HEK293 (cell line): Measurements from ENCODE around the gene NPHP4.

Experiments used
- CTCF ChIA-PET: fragments of 350-600 bp; formaldehyde crosslinking; extraction: SDS; loops from one replicate; lab custom pipeline; 2021; ENCODE audit warnings: antibody characterized with exemption; lab: Yijun Ruan, JAX
- POLR2A ChIA-PET: fragments of 300-600 bp; formaldehyde crosslinking; extraction: SDS; loops from one replicate; lab custom pipeline; 2020; ENCODE audit warnings: antibody characterized with exemption, inconsistent platforms; lab: Yijun Ruan, JAX
- H3K27ac ChIP-seq: fragments of 200-500 bp; sonication (Bioruptor generic); 2 replicates; pipeline ENCODE4 v1.5.1; 2014; ENCODE audit warnings: low read depth, low read length, control low read depth, inconsistent platforms; ENCODE audit errors: extremely low read depth
- H3K36me3 ChIP-seq, 2 experiments: fragments of 200-500 bp in 1 of 2; sonication (Bioruptor generic) in 1 of 2; 1 replicate in 1 of 2; 2 replicates in 1 of 2; pipeline ENCODE4 v1.5.1; 2014 to 2017; ENCODE audit warnings: inconsistent platforms in 2 of 2, low read length in 2 of 2; ENCODE audit not compliant: control insufficient read depth in 2 of 2, insufficient read depth in 1 of 2
- H3K4me1 ChIP-seq: fragments of 200-500 bp; sonication (Bioruptor generic); 2 replicates; pipeline ENCODE4 v1.5.1; 2014; ENCODE audit warnings: mild to moderate bottlenecking, low read length, inconsistent platforms; ENCODE audit not compliant: control insufficient read depth, insufficient read depth
- H3K4me3 ChIP-seq: 2 replicates; pipeline ENCODE4 v1.5.1; 2011; ENCODE audit warnings: low read depth, mild to moderate bottlenecking, control low read depth, low read length, moderate library complexity
- H3K9me3 ChIP-seq: fragments of 200-500 bp; sonication (Bioruptor generic); 2 replicates; pipeline ENCODE4 v1.5.1; 2014; ENCODE audit warnings: low read depth, low read length, inconsistent platforms; ENCODE audit not compliant: control insufficient read depth, insufficient read depth
- ATF2 ChIP-seq: fragments of 450-650 bp; formaldehyde crosslinking; IDR thresholded peaks from 2 replicates; pipeline ENCODE4 v1.5.1; 2016; ENCODE audit warnings: missing biosample characterization, missing genetic modification characterization, low read depth
- BCL6B ChIP-seq: fragments of 450-650 bp; formaldehyde crosslinking; IDR thresholded peaks from 2 replicates; pipeline ENCODE4 v1.5.1; 2017; ENCODE audit warnings: missing biosample characterization, missing genetic modification characterization
- KLF1 ChIP-seq: fragments of 450-650 bp; formaldehyde crosslinking; IDR thresholded peaks from 2 replicates; pipeline ENCODE4 v1.5.1; 2016; ENCODE audit warnings: missing biosample characterization, missing genetic modification characterization
- KLF8 ChIP-seq: fragments of 450-650 bp; formaldehyde crosslinking; IDR thresholded peaks from 2 replicates; pipeline ENCODE4 v1.5.1; 2016; ENCODE audit warnings: missing biosample characterization, missing genetic modification characterization
- MEIS1 ChIP-seq: sonication (generic); formaldehyde crosslinking; IDR thresholded peaks from 2 replicates; pipeline ENCODE4 v1.8.1; 2022; ENCODE audit warnings: missing genetic modification reagents, mild to moderate bottlenecking, borderline replicate concordance
- PRDM10 ChIP-seq: fragments of 450-650 bp; formaldehyde crosslinking; IDR thresholded peaks from 2 replicates; pipeline ENCODE4 v1.5.1; 2016; ENCODE audit warnings: missing biosample characterization, missing genetic modification characterization
- SCRT1 ChIP-seq: fragments of 450-650 bp; formaldehyde crosslinking; IDR thresholded peaks from 2 replicates; pipeline ENCODE4 v1.5.1; 2016; ENCODE audit warnings: missing biosample characterization, missing genetic modification characterization, borderline replicate concordance
- SP7 ChIP-seq: fragments of 450-650 bp; formaldehyde crosslinking; IDR thresholded peaks from 2 replicates; pipeline ENCODE4 v1.5.1; 2016; ENCODE audit warnings: missing biosample characterization, missing genetic modification characterization
- ZBTB1 ChIP-seq: fragments of 450-650 bp; formaldehyde crosslinking; IDR thresholded peaks from 2 replicates; pipeline ENCODE4 v1.5.1; 2016; ENCODE audit warnings: missing biosample characterization, missing genetic modification characterization
- ZFP37 ChIP-seq: fragments of 450-650 bp; formaldehyde crosslinking; IDR thresholded peaks from 2 replicates; pipeline ENCODE4 v1.5.1; 2016; ENCODE audit warnings: missing biosample characterization, missing genetic modification characterization
- ZNF248 ChIP-seq: fragments of 450-650 bp; formaldehyde crosslinking; IDR thresholded peaks from 2 replicates; pipeline ENCODE4 v1.5.1; 2017; ENCODE audit warnings: missing biosample characterization, missing genetic modification characterization
- ZNF37A ChIP-seq: fragments of 450-650 bp; IDR thresholded peaks from 2 replicates; pipeline ENCODE4 v1.5.1; 2018; ENCODE audit warnings: missing biosample characterization, missing genetic modification characterization
- ZNF416 ChIP-seq: fragments of 450-650 bp; formaldehyde crosslinking; IDR thresholded peaks from 2 replicates; pipeline ENCODE4 v1.5.1; 2016; ENCODE audit warnings: missing biosample characterization, missing genetic modification characterization
- ZNF585B ChIP-seq: fragments of 450-650 bp; formaldehyde crosslinking; IDR thresholded peaks from 2 replicates; pipeline ENCODE4 v1.5.1; 2016; ENCODE audit warnings: missing biosample characterization, missing genetic modification characterization
- ZNF624 ChIP-seq: fragments of 450-650 bp; formaldehyde crosslinking; IDR thresholded peaks from 2 replicates; pipeline ENCODE4 v1.5.1; 2017; ENCODE audit warnings: missing biosample characterization, missing genetic modification characterization
- ZNF645 ChIP-seq: fragments of 450-650 bp; formaldehyde crosslinking; IDR thresholded peaks from 2 replicates; pipeline ENCODE4; 2016; ENCODE audit warnings: missing biosample characterization, missing genetic modification characterization
- ZNF660 ChIP-seq: fragments of 450-650 bp; IDR thresholded peaks from 2 replicates; pipeline ENCODE4 v1.5.1; 2018; ENCODE audit warnings: missing biosample characterization, mild to moderate bottlenecking, missing genetic modification characterization
- ZNF843 ChIP-seq: fragments of 450-650 bp; formaldehyde crosslinking; IDR thresholded peaks from 2 replicates; pipeline ENCODE4 v1.5.1; 2016; ENCODE audit warnings: missing biosample characterization, missing genetic modification characterization
- ZSCAN23 ChIP-seq: fragments of 450-650 bp; formaldehyde crosslinking; IDR thresholded peaks from 2 replicates; pipeline ENCODE4 v1.5.1; 2016; ENCODE audit warnings: missing biosample characterization, missing genetic modification characterization
- ZSCAN30 ChIP-seq: fragments of 450-650 bp; IDR thresholded peaks from 2 replicates; pipeline ENCODE4 v1.5.1; 2018; ENCODE audit warnings: missing biosample characterization, mild to moderate bottlenecking, missing genetic modification characterization, moderate library complexity
- ZXDB ChIP-seq: fragments of 450-650 bp; formaldehyde crosslinking; IDR thresholded peaks from 2 replicates; pipeline ENCODE4 v1.5.1; 2016; ENCODE audit warnings: missing biosample characterization, missing genetic modification characterization

NPHP4 gene

GRCh38 chr1:6009120-6010040 is 17.2 kb upstream of the NPHP4 start:
- Histone ChIP-seq H3K36me3 (no peaks in the 10 kb centered on the region), H3K27ac (no peak overlapping the region), H3K9me3 (no peaks in the 10 kb centered on the region)
- POLR2A ChIA-PET: no interaction called here
- TF ChIP-seq ZNF416 (no peak), ZNF585B (tag by site-specific recombination) (no peak)
- TF ChIP-seq, all 188 proteins: peak for 0
- no peak overlapping the region for H3K4me3 ChIP-seq
- CTCF ChIA-PET: interaction anchor here (1.9 kb wide), 1 partner anchor 25 kb away, joined by 4 read pairs; no protein-coding TSS in a partner anchor
- no peaks in the 10 kb centered on the region for H3K4me1 ChIP-seq

- no peak overlapping the region for H3K27ac ChIP-seq
- TF ChIP-seq ZSCAN23 (tag by site-specific recombination): no peak
- TF ChIP-seq ZBTB1 (tag by site-specific recombination): no peak
- TF ChIP-seq PRDM10 (tag by site-specific recombination): no peak
- no peak for TF ChIP-seq MEIS1 (CRISPR knock-in tag)
- TF ChIP-seq KLF1 (tag by site-specific recombination): no peak
- TF ChIP-seq SCRT1: no peak
- no peak for TF ChIP-seq ZXDB
- TF ChIP-seq ZNF624 (tag by site-specific recombination): no peak
- no peak for TF ChIP-seq SP7 (tag by site-specific recombination)
- no peak for TF ChIP-seq BCL6B (tag by site-specific recombination)
- TF ChIP-seq ZNF660 (tag by site-specific recombination): no peak
- TF ChIP-seq ZNF843 (tag by site-specific recombination): no peak
- TF ChIP-seq ATF2 (tag by site-specific recombination): no peak
- TF ChIP-seq ZNF645: no peak
- TF ChIP-seq ZSCAN30 (tag by site-specific recombination): no peak
- no peak for TF ChIP-seq ZFP37
- no peak for TF ChIP-seq KLF8 (tag by site-specific recombination)
- no peak for TF ChIP-seq ZNF37A (tag by site-specific recombination)
- TF ChIP-seq ZNF248 (tag by site-specific recombination): no peak
- TF ChIP-seq, all 188 proteins: peak for 0
- Histone ChIP-seq H3K36me3 (no peaks in the 10 kb centered on the region), H3K4me1 (0 out of 2 replicates have a peak, but pooled peaks cover 3% of the 10 kb centered on the region), H3K4me3 (no peak overlapping the region), H3K9me3 (no peaks in the 10 kb centered on the region)
- CTCF ChIA-PET: no interaction called here
- POLR2A ChIA-PET: no interaction called here
Observed at GRCh38 chr1:6008696-6009095, 16.5 kb upstream of the NPHP4 start.
